Aorta (tissue), 5 donors: ENCODE data around the gene OSTF1. TPM values are rescaled to one million over a fixed set of nuclear protein-coding genes. Genes with fewer than 3 reads are reported as not detected.

Experiments used
- ATAC-seq: fragments of 200-7000 bp; cut with Tn5 transposase; one replicate; pipeline ENCODE4 v1.9.1; 2022; ENCODE audit warnings: moderate library complexity; ENCODE audit not compliant: low FRiP score
- DNase-seq, 2 donors: peaks; one replicate each; pipeline ENCODE4 v3.0.0-alpha.2; 2020
- H3K27ac ChIP-seq, 2 donors: one replicate each; pipeline ENCODE4 v1.5.1; 2013; ENCODE audit warnings: low read length in 2 of 2, mild to moderate bottlenecking in 2 of 2, moderate library complexity in 2 of 2, control low read depth in 1 of 2, inconsistent platforms in 1 of 2, low read depth in 1 of 2
- H3K27me3 ChIP-seq, 2 donors: one replicate each; pipeline ENCODE4 v1.6.1; 2013; ENCODE audit warnings: control low read depth in 1 of 2, low read length in 1 of 2, mild to moderate bottlenecking in 1 of 2, moderate library complexity in 1 of 2; ENCODE audit not compliant: insufficient read depth in 2 of 2, control insufficient read depth in 1 of 2
- H3K36me3 ChIP-seq, 2 donors: one replicate each; pipeline ENCODE4 v1.6.1; 2013; ENCODE audit warnings: control low read depth in 1 of 2, low read length in 1 of 2, mild to moderate bottlenecking in 1 of 2; ENCODE audit not compliant: insufficient read depth in 2 of 2, control insufficient read depth in 1 of 2
- H3K4me1 ChIP-seq, 2 donors: one replicate each; pipeline ENCODE4 v1.6.1; 2013; ENCODE audit warnings: low read length in 2 of 2, control low read depth in 1 of 2, mild to moderate bottlenecking in 1 of 2, moderate library complexity in 1 of 2; ENCODE audit not compliant: insufficient read depth in 2 of 2, control insufficient read depth in 1 of 2
- H3K4me3 ChIP-seq, 2 donors: one replicate each; pipeline ENCODE4 v1.5.1; 2013; ENCODE audit warnings: low read length in 2 of 2, control low read depth in 1 of 2, mild to moderate bottlenecking in 1 of 2
- H3K9me3 ChIP-seq: one replicate; pipeline ENCODE4 v1.6.1; 2013; ENCODE audit warnings: mild to moderate bottlenecking, low read length; ENCODE audit not compliant: control insufficient read depth
- WGBS, 2 donors: extraction: QIAGEN DNeasy Blood & Tissue Kit; methylation state at CpG; one replicate each; pipeline ENCODE4 v1.1.7; 2013; 5-methylcytosine and 5-hydroxymethylcytosine counted together
- intact Hi-C, 2 donors: fragments of 100-400 bp; cut with DNase I; formaldehyde crosslinking; loops; one replicate each; pipeline versions ENCODE4 v1.14.2 to v1.15.0; 2022
- polyA plus RNA-seq, 2 donors: library from polyadenylated mRNA; stranded (reverse); fragments of 200-250 nt; gene quantifications; one replicate each; pipeline ENCODE4 v1.2.3, GENCODE V29; 2013
- total RNA-seq, 2 donors: library from RNA; stranded (reverse); fragmentation: NEBNext Ultra II Directional; extraction: Animal tissue kit (Norgen Biotek cat#: 25700); gene quantifications; one replicate each; pipeline ENCODE4 v1.2.1, GENCODE V29; 2021
- donor health status: healthy with polysubstance abuse.
- donor health status: Bipolar disorder and iron deficiency.
- donor health status: DM: no; HTN: no; CAD: no.
- donor health status: DM: no; HTN: no; CAD: no.
- donor health status: DM: yes; HTN: yes; CAD: no.

OSTF1 gene
- total and polyA plus RNA-seq, 4 donors: 24.8 to 49.3 (median 41.2) TPM

- intact Hi-C loops: no loop called here
- H3K4me3 ChIP-seq: no peak overlapping the region
- H3K27me3 ChIP-seq: no peaks in the 10 kb centered on the region
- ATAC-seq (no peak), DNase-seq (no peak)
- H3K4me1 ChIP-seq: no peaks in the 10 kb centered on the region
- no peak overlapping the region for H3K27ac ChIP-seq
- no peaks in the 10 kb centered on the region for H3K9me3 ChIP-seq
- WGBS, 2 donors: 96 to 98% methylated on average over 2 of the region's 2 CpGs
- no peaks in the 10 kb centered on the region for H3K36me3 ChIP-seq
Observed at GRCh38 chr9:75105019-75105540, 16.8 kb downstream of the OSTF1 start.

GRCh38 chr9:75105841-75106240 is 17.5 kb downstream of the OSTF1 start:
- 54 to 67% methylated on average over 2 of the region's 2 CpGs for WGBS, 2 donors
- no peaks in the 10 kb centered on the region for H3K4me1 ChIP-seq

GRCh38 chr9:75106857-75107256 is 18.5 kb downstream of the OSTF1 start:
- intact Hi-C loops: no loop called here
- Histone ChIP-seq H3K9me3 (no peaks in the 10 kb centered on the region), H3K36me3 (no peaks in the 10 kb centered on the region), H3K4me3 (no peak overlapping the region), H3K27ac (no peak overlapping the region), H3K27me3 (no peaks in the 10 kb centered on the region), H3K4me1 (no peaks in the 10 kb centered on the region)
- ATAC-seq: no peak
- WGBS, 2 donors: 87 to 90% methylated on average over 6 of the region's 6 CpGs
- DNase-seq: no peak

More at GRCh38 chr9:75105841-75106240, 17.5 kb downstream of the OSTF1 start:
- DNase-seq: no peak
- H3K27me3 ChIP-seq: no peaks in the 10 kb centered on the region
- no peak overlapping the region for H3K27ac ChIP-seq
- no peak overlapping the region for H3K4me3 ChIP-seq
- intact Hi-C loops: no loop called here
- no peak for ATAC-seq
- no peaks in the 10 kb centered on the region for H3K9me3 ChIP-seq
- H3K36me3 ChIP-seq: no peaks in the 10 kb centered on the region

- peak; percentile 42 for ATAC-seq
Observed at GRCh38 chr9:75108571-75108970, 20.3 kb downstream of the OSTF1 start.

GRCh38 chr9:75109210-75109839 is 21.0 kb downstream of the OSTF1 start:
- no peak overlapping the region for H3K4me3 ChIP-seq
- intact Hi-C loops: no loop called here
- H3K27ac ChIP-seq: no peak overlapping the region
- no peaks in the 10 kb centered on the region for H3K36me3 ChIP-seq
- ATAC-seq: no peak
- H3K4me1 ChIP-seq: no peaks in the 10 kb centered on the region
- WGBS, 2 donors: 95 to 96% methylated on average over 7 of the region's 7 CpGs
- DNase-seq: no peak
- H3K27me3 ChIP-seq: no peaks in the 10 kb centered on the region
- H3K9me3 ChIP-seq: no peaks in the 10 kb centered on the region

More at GRCh38 chr9:75108571-75108970, 20.3 kb downstream of the OSTF1 start:
- intact Hi-C loops: no loop called here
- Histone ChIP-seq H3K4me1 (no peaks in the 10 kb centered on the region), H3K27ac (no peak overlapping the region), H3K9me3 (no peaks in the 10 kb centered on the region), H3K4me3 (no peak overlapping the region), H3K36me3 (no peaks in the 10 kb centered on the region), H3K27me3 (no peaks in the 10 kb centered on the region)
- 83 to 93% methylated on average over 4 of the region's 4 CpGs for WGBS, 2 donors
- DNase-seq: peak in 1 of 2 donors; percentile 62

GRCh38 chr9:75111019-75111622 is 22.8 kb downstream of the OSTF1 start:
- H3K9me3 ChIP-seq: no peaks in the 10 kb centered on the region
- H3K36me3 ChIP-seq: no peaks in the 10 kb centered on the region
- no peak for DNase-seq
- ATAC-seq: no peak
- no peak overlapping the region for H3K4me3 ChIP-seq
- WGBS, 2 donors: 85 to 86% methylated on average over 5 of the region's 5 CpGs
- intact Hi-C loops: no loop called here
- H3K4me1 ChIP-seq: no peaks in the 10 kb centered on the region
- no peaks in the 10 kb centered on the region for H3K27me3 ChIP-seq
- H3K27ac ChIP-seq: no peak overlapping the region

GRCh38 chr9:75112789-75113188 is 24.5 kb downstream of the OSTF1 start:
- Histone ChIP-seq H3K9me3 (no peaks in the 10 kb centered on the region), H3K4me3 (no peak overlapping the region), H3K36me3 (no peaks in the 10 kb centered on the region), H3K27ac (no peak overlapping the region), H3K4me1 (no peaks in the 10 kb centered on the region), H3K27me3 (no peaks in the 10 kb centered on the region)
- no peak for ATAC-seq
- WGBS, 2 donors: 46 to 53% methylated on average over 4 of the region's 4 CpGs
- DNase-seq: no peak
- intact Hi-C loops: no loop called here

GRCh38 chr9:75116306-75116705 is 28.0 kb downstream of the OSTF1 start:
- intact Hi-C loops: no loop called here
- H3K4me3 ChIP-seq: no peak overlapping the region
- no peak for ATAC-seq
- H3K27me3 ChIP-seq: no peaks in the 10 kb centered on the region
- WGBS, 2 donors: 71 to 73% methylated on average over 4 of the region's 4 CpGs
- no peak overlapping the region for H3K27ac ChIP-seq
- DNase-seq: no peak
- no peaks in the 10 kb centered on the region for H3K36me3 ChIP-seq
- no peaks in the 10 kb centered on the region for H3K4me1 ChIP-seq
- H3K9me3 ChIP-seq: no peaks in the 10 kb centered on the region

- Histone ChIP-seq H3K27me3 (no peaks in the 10 kb centered on the region), H3K9me3 (no peaks in the 10 kb centered on the region), H3K4me3 (no peak overlapping the region), H3K36me3 (peaks cover 0 to 2% of the 10 kb centered on the region in 2 donors), H3K27ac (no peak overlapping the region), H3K4me1 (no peaks in the 10 kb centered on the region)
- DNase-seq: no peak
- ATAC-seq: no peak
- 96 to 100% methylated on average over 1 of the region's 1 CpG for WGBS, 2 donors
- intact Hi-C loops: no loop called here
Observed at GRCh38 chr9:75117564-75117963, 29.2 kb downstream of the OSTF1 start.
